GM19397 (cell line): Measurements from ENCODE around the gene SMARCC1.
"Not testable (repeated sequence)": the region's sequence is repeated elsewhere in the genome, so short reads cannot be mapped to it uniquely, and the experiment has no call there.

Source experiments
- ATAC-seq: cut with Tn5 transposase; IDR thresholded peaks from one replicate; pipeline ENCODE4 v1.9.1; 2021; ENCODE audit warnings: mild to moderate bottlenecking, moderate library complexity; ENCODE audit not compliant: unreplicated experiment

The SMARCC1 gene

DNA sequence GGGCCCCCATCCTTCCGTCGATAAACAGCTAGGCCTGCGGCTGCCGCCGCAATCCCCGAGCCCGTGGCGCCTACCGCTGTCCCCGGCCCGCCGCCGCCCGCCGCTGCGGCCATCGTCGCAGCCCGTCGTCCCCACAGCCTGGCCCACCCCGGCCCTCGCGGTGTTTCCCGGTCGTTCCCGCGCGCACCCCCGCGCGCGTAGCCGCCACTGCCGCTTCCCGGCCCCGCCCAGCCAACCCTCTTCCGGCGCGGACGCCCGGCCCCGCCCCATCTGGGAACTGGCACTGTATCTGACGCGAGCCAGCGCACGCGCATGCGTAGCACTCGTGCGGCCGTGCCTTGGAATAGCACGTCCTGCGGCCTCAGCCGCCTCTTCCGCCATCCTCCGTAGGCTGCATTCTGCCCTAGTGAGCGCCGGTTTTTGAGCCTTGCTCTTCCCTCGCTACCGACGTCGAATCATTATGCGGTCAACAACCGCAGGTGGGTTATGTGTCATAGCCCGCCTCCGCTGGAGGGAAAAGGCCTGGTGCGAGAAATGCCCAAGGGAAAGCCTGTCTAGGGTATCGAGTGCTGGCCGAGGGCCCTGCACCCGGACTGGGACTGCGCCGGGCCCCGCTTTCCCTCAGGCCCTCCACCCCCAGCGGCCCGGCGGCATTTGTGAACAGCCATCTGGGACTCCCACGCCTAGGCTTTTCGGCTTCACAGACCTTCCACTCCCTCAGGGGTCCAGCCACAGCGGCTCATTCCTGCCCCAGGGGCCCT is at the start of gene SMARCC1:
Gene SMARCC1 (minus strand): TSS at position 209 of the 761 bp plus-strand sequence. CDS start 96 bp downstream, at position 113.
- peak; percentile 82 for ATAC-seq

- ATAC-seq, result not testable (repeated sequence)
These were observed 47.8 kb upstream of the SMARCC1 start for GRCh38 chr3:47829482-47829881.

GRCh38 chr3:47825590-47825989 is 43.9 kb upstream of the SMARCC1 start:
- ATAC-seq, result no peak

DNA sequence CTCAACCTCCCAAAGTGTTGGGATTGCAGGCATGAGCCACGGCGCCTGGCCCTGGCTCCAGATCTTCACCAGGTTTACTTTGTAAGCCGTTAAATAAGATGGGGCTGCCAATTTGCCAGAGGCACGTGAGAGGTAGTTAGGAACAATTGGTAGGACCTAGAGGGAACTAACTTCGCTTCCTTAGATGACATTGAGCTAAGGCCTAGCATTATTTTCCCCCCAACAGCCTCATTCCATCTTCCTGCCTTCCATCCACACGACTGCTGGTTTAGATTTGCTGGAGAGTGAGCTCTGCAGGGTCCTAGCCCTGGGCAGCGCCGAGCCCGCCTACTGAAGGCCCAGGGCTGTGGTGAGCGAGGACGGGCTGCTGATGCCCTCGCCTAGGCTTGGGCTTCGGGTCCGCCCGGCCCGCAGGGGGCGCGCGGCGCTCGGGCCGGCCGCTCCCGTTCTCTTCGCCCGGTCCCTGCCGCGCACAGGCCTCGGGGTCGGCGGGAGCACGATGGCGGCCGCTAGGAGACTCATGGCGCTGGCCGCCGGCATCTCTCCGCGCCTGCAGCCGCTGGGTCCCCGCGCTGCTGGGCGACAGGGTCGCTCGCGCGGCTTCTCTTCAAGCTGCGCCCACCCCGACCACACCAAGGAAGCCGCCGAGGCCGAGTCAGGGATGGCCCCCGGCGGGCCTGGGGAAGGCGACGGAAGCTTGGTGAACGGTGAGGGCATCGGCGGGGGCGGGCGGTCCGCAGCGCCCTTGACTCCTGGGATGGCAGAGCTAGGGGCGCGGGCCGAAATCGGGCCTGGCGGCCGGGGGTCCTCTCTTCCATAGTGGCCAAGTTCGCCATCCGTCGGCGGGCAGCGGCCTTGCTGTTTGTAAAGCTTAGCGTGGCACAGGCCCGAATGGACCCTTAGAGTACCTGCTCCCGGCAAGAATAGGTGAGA is 43.1 kb upstream of the SMARCC1 start:
- peak; percentile 94 for ATAC-seq

DNA sequence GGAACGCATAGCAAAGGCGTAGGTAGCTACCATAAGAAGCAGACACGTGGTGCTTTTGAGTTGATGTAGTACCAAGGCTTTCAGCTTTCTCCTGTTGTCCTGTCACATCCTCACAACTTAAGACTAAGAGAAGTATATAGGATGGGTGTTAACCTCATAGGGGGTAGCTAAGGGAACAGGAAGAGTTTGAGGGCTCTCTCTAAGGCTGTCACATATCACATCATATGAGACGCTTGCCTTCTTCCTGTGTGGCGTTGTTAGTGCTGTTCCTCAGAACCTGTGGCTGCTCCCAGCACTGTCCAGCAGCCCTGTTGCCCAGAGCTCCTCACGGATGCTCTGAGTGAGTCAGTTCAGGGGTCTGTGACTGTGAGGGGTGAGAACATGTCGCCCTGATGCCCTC is 35.9 kb upstream of the SMARCC1 start:
- no peak for ATAC-seq

GRCh38 chr3:47813551-47814177 is 32.0 kb upstream of the SMARCC1 start:
- no peak for ATAC-seq

- no peak for ATAC-seq
These were observed 22.9 kb upstream of the SMARCC1 start for GRCh38 chr3:47804577-47804976.

- ATAC-seq, result no peak
These were observed 21.9 kb upstream of the SMARCC1 start for GRCh38 chr3:47803480-47804025.

GRCh38 chr3:47802734-47803479 is 21.2 kb upstream of the SMARCC1 start, which contains the start of gene DHX30:
Gene DHX30, plus strand, starts transcription at chr3:47803138. Its CDS starts 7,546 bp downstream, at chr3:47810684.
- peak; percentile 94 for ATAC-seq

DNA sequence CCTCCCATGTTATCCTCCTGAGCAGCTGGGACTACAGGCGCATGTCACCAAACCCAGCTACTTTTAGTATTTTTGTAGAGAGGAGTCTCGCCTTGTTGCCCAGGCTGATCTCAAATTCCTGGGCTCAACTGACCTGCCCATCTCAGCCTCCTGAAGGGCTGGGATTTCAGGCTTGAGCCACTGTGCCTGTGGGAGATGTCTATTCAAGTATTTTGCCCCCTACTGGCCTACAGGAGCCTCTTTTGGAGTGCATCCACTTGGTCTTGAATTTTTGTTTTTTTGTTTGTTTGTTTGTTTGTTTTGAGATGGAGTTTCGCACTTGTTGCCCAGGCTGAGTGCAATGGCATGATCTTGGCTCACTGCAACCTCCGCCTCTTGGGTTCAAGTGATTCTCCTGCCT is 18.0 kb upstream of the SMARCC1 start:
- no peak for ATAC-seq

- ATAC-seq, result no peak
These were observed 12.9 kb upstream of the SMARCC1 start for GRCh38 chr3:47794544-47794943.

- ATAC-seq, result no peak
These were observed 11.0 kb upstream of the SMARCC1 start for GRCh38 chr3:47792699-47793098.

DNA sequence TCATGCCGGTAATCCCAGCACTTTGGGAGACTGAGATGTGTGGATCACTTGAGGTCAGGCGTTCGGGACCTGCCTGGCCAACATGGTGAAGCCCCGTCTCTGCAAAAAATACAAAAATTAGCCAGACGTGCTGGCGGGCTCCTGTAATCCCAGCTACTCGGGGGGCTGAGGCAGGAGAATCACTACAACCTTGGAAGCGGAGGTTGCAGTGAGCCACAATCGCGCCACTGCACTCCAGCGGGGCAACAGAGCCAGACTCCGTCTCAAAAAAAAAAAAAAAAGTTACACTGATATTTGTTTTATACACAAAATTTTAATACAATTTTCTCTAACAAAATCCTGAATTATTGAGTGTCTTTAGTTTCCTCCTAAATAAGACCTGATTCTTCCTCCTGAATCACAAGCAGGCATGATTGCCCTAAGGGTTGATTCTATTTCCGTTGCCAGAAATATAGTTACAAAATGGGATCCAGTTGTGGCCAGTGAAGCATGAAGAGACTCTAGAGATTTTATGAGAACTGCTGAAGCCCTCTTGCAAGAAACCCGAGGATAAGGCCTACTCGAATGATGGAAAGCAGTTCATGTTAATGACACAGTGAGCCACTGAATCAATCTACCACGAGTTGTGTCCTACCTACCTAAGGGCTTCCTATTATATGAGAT is 9.6 kb upstream of the SMARCC1 start:
- ATAC-seq, result no peak

DNA sequence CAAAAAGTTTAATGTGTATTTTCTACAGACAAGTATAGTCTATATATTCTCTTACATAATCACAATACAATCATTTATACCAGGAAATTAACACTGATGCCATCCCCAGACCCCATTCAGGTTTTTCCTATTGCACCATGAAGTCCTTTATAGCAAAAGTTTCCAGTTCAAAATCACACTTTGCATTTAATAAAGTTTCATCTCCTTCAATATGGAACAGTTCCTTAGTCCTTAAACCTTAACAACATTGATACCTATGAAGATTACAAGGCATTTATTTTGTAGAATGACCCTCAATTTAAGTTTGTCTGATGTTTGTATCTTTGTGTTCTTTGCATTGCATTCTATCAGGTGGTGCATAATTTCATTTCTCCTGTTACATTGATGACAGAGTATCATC is 2.0 kb upstream of the SMARCC1 start:
- no peak for ATAC-seq

DNA sequence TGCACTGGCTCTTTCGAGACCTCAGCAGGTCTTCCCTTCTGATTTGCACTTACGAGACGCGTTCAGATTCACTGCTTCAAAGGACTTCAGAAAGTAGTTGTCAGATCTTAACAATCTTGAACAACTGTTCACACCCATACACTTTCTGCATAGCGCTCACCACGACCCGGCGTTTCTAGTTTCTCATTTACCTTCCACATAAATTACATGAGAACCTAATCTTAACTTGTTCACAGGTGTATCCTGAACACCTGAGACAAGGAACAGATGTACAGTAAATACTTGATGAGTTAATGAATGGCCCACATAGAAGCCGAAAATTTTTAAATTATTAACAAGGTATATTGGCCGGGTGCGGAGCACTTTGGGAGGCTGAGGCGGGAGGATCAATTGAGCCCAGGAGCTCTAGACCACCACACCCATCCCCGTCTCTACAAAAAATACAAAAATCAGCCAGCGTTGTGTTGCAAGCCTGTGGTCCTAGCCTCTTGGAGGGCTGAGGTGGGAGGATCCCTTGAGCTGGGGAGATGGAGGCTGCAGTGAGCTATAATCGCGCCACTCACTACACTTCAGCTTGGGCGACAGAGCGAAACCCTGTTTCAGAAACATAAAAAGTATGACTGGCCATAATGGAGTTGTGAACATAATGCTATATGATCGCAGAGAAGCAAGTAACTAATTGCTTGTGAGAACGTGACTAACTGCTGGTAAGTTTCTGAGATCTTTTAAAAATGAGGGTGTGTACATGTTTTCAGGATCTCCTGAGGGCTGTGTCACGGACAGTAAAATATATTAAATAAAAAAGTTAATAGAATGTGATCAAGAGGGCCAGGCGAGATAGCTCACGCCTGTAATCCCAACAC is 984 bp upstream of the SMARCC1 start:
- no peak for ATAC-seq

- ATAC-seq, result peak; percentile 35
These were observed 680 bp downstream of the SMARCC1 start for GRCh38 chr3:47780741-47781684.

- no peak for ATAC-seq
These were observed 2.9 kb downstream of the SMARCC1 start for GRCh38 chr3:47778746-47779145.

DNA sequence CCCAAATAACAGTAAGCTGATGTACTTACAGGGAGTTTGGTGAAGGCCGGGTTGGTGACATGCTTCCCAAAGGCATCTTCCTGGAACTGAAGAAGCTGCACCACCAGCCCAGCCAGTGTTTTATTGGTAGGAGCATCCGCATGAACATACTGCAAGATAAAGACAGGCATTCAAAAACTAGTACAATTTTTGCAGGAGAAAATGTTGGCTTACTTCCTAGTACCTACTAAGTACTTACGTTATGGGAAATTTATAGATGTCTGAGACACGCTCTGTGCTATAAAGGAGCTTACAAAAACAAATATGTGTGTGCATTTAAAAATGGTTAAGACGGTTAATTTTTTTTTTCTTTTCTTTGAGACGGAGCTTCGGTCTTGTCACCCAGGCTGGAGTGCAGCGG is 8.9 kb downstream of the SMARCC1 start:
- no peak for ATAC-seq
